Immature natural killer cell (primary cell): ENCODE measurements around the gene DCLK1. TPM values are rescaled to one million over a fixed set of nuclear protein-coding genes. Genes with fewer than 3 reads are reported as not detected.

Experiments used
- DNase-seq, 3 donors: peaks; one replicate each; pipeline ENCODE4 v3.0.0; 2022; ENCODE audit warnings: mixed read lengths in 1 of 3
- H3K27ac Mint-ChIP-seq, 6 donors: one replicate each; pipeline ENCODE4 v1.8.0; 2020; ENCODE audit warnings: mixed read lengths in 6 of 6, mild to moderate bottlenecking in 5 of 6, inconsistent platforms in 4 of 6, moderate library complexity in 3 of 6
- H3K27me3 Mint-ChIP-seq, 3 donors: one replicate each; pipeline ENCODE4 v1.8.0; 2020 to 2021; ENCODE audit warnings: low read depth in 3 of 3, mild to moderate bottlenecking in 3 of 3, mixed read lengths in 3 of 3, moderate library complexity in 3 of 3, inconsistent platforms in 1 of 3
- H3K36me3 Mint-ChIP-seq, 3 donors: one replicate each; pipeline ENCODE4 v1.8.0; 2020; ENCODE audit warnings: mixed read lengths in 3 of 3, inconsistent platforms in 2 of 3, mild to moderate bottlenecking in 2 of 3
- H3K4me1 Mint-ChIP-seq, 2 donors: one replicate each; pipeline ENCODE4 v1.8.0; 2020; ENCODE audit warnings: inconsistent platforms in 2 of 2, mild to moderate bottlenecking in 2 of 2, mixed read lengths in 2 of 2, moderate library complexity in 1 of 2
- H3K4me3 Mint-ChIP-seq, 5 donors: one replicate each; pipeline ENCODE4 v1.8.0; 2020; ENCODE audit warnings: mild to moderate bottlenecking in 5 of 5, mixed read lengths in 5 of 5, inconsistent platforms in 3 of 5, moderate library complexity in 3 of 5
- H3K9me3 Mint-ChIP-seq, 6 donors: one replicate each; pipeline ENCODE4 v1.8.0; 2020; ENCODE audit warnings: mild to moderate bottlenecking in 6 of 6, mixed read lengths in 6 of 6, inconsistent platforms in 4 of 6, moderate library complexity in 3 of 6
- polyA plus RNA-seq, 3 donors: library from polyadenylated mRNA; unstranded; fragments of 300-500 nt; fragmentation: Illumina TruSeq; gene quantifications; one replicate each; pipeline ENCODE4 v1.2.3, GENCODE V29; 2021

The DCLK1 gene
- polyA plus RNA-seq, 3 donors from 2014 or later: not detected

DNA sequence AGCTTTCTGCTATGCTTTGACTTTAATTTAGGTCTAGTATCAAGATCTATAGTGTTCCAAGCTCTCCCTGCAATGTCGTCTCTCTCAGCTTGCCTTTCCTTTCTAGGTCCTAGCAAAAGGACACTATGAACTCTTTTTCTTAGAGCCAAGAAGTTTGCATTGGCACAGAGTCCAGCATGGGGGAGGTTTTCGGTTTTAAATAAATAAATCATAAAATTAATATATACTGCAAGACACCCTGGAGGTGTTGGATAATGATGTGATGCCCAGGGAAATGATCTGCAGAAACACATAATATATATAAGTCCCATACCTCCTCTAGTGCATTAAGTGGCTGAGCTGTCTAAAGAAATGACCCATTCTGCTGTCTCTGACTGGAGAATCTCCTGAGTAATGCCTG lies 338.3 kb downstream of the DCLK1 start:
- DNase-seq: no peak
- Mint-ChIP-seq H3K4me1 (no peaks in the 10 kb centered on the region), H3K27ac (no peak overlapping the region), H3K36me3 (no peaks in the 10 kb centered on the region), H3K9me3 (peaks cover 0 to 4% (median 0%) of the 10 kb centered on the region in 6 donors), H3K27me3 (no peaks in the 10 kb centered on the region), H3K4me3 (no peak overlapping the region)

DNA sequence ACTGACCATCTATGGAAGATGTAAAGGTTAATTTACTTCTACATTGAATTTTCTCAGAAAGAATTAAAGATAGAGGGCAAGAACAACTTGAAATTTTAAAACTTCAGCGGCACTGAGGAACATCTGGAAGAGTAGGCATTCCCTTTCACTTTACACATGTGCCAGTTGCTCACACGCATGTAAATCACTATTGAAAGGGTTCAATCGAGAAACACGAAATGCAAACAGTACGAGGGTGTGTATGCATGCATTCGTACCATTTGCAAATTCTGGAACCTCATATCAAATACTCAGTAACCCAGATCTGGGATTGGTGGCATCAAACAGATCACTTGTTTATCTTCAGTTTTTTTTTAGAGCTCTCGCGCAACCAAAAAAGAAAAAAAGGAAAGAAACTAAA lies 339.2 kb downstream of the DCLK1 start:
- Mint-ChIP-seq H3K27me3 (no peaks in the 10 kb centered on the region), H3K9me3 (peaks cover 0 to 4% (median 0%) of the 10 kb centered on the region in 6 donors), H3K4me1 (no peaks in the 10 kb centered on the region), H3K36me3 (no peaks in the 10 kb centered on the region), H3K4me3 (no peak overlapping the region), H3K27ac (no peak overlapping the region)
- DNase-seq: no peak

DNA sequence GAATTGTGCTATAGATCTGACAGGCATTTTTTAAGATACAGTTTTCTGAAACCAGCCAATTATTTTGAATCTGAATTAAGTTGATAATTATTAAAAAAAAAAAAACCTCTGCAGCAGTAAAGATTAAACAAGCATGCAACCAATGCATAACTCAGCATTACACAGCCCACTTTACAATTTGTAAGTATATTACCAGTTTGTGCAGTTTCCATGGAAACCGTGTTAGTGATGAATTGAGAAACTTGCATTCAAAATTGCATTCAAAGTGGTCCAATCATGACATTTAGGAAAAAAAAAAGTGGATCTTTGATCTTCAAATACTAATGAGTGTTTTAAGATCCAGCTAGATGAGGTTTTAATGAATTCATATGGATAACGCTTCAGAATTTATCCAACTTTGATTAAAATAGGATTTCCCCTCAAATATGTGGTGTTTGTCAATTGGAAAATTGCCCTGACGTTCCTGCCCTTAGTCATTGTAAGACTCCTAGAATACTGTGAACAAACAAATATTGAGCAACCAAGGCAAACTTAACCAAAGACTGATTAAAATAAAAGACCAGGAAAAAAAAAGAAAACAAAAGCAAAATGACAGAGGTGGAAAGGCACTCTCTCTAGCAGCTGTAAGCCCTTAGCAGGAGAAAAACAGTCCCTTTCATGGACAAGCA lies 339.9 kb downstream of the DCLK1 start:
- no peak for DNase-seq
- no peaks in the 10 kb centered on the region for H3K36me3 Mint-ChIP-seq
- no peaks in the 10 kb centered on the region for H3K27me3 Mint-ChIP-seq
- H3K4me3 Mint-ChIP-seq: no peak overlapping the region
- no peaks in the 10 kb centered on the region for H3K4me1 Mint-ChIP-seq
- H3K9me3 Mint-ChIP-seq: peaks cover 0 to 4% (median 0%) of the 10 kb centered on the region in 6 donors
- no peak overlapping the region for H3K27ac Mint-ChIP-seq

DNA sequence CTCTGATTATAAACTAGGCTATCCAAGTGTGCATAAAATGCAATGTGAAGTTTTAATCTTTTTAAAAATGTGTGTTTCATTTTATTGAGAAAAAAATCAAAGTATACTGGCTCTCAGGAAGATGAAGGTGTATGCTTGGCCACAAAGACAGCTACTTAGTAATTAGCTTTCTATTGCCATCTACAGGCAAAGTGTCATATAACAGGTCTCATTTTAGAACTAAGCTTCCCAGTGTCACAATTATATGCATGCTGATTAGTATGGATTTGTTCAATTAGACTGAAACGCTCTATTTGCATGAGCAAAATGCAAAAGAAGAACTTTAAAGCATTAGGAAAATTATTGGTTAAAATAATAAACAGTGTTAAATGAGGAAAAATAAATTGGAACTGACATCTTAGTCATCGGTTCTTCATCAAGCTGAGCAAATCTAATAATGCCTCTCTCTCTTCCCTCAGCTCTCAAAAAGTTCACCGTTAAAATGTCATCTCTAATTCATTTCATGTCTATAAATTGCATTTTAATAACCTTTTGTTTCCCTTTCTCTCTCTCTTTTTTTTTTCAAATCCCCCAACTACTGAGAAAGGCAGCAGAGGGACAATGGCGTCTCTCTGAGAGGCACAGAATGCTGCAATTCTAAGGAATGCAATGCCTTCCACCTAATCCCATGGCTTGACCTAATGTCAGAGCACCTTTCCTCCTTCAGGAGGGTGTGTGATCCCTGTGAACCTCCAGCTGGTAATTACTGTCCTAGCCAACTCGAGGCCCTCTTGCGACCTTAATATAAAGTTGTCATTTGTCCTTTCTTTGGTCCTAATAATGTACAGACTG lies 341.6 kb downstream of the DCLK1 start:
- no peak overlapping the region for H3K27ac Mint-ChIP-seq
- H3K36me3 Mint-ChIP-seq: no peaks in the 10 kb centered on the region
- no peak overlapping the region for H3K4me3 Mint-ChIP-seq
- no peak for DNase-seq
- H3K27me3 Mint-ChIP-seq: peaks cover 0 to 2% (median 0%) of the 10 kb centered on the region in 3 donors
- H3K4me1 Mint-ChIP-seq: no peaks in the 10 kb centered on the region
- H3K9me3 Mint-ChIP-seq: peaks cover 0 to 3% (median 0%) of the 10 kb centered on the region in 6 donors

DNA sequence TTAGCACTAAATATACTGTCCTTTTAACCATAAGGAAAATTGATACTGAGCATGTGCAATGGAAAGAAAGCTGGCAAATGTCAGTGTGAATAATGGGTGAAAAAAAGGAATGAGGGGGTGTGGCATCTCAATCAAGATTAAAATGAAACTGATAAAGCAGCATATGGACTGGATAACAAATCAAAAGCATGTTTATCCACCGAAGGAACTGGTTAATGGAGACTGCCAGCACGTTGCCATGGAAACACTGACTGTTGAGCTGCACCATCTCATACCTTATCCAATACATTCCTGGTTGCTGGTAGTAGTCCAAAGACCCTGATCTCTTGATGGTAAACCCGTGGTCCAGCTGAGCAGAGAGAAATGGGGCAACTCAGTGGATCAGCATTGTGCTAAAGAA lies 343.2 kb downstream of the DCLK1 start:
- Mint-ChIP-seq H3K36me3 (no peaks in the 10 kb centered on the region), H3K4me1 (no peaks in the 10 kb centered on the region), H3K27ac (no peak overlapping the region), H3K9me3 (peaks cover 0 to 3% (median 0%) of the 10 kb centered on the region in 6 donors), H3K27me3 (peaks cover 0 to 2% (median 0%) of the 10 kb centered on the region in 3 donors), H3K4me3 (no peak overlapping the region)
- DNase-seq: no peak

DNA sequence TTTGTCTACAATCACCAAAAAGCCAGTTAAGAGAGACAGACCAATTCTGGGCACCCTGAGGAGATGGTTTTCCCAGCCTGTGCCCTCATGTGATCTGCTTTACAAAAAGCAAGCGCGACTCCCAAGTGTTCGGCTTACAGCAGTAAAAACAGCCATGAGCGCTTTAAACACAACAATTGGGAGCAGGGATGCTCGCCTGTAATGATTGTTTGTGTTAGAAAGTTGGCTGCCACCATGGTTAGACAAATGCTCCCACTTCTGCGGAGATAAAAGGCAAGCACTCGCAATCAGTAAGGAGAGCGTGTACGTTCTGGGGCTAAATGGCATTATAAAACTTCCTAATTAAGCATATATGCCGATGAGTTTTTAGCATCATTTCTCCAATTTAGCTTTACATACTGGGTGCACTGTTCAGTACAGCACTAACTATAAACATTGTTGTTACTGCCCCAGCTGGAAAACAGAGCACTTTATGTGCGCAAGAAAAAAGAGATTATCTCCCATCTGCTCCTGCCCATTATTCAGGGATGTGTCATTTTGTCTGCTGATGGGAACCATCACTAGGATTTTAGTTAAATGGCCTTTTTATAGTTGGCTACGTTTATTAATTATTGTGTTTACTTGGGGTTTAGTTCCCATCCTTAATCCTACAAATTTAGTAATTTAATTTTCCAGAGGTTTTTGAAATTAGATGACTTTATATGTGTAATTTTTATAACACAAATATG lies 345.4 kb downstream of the DCLK1 start:
- Mint-ChIP-seq H3K27me3 (peaks cover 0 to 2% (median 0%) of the 10 kb centered on the region in 3 donors), H3K36me3 (no peaks in the 10 kb centered on the region), H3K9me3 (peaks cover 0 to 2% (median 0%) of the 10 kb centered on the region in 6 donors), H3K27ac (no peak overlapping the region), H3K4me3 (no peak overlapping the region), H3K4me1 (no peaks in the 10 kb centered on the region)
- DNase-seq: no peak

DNA sequence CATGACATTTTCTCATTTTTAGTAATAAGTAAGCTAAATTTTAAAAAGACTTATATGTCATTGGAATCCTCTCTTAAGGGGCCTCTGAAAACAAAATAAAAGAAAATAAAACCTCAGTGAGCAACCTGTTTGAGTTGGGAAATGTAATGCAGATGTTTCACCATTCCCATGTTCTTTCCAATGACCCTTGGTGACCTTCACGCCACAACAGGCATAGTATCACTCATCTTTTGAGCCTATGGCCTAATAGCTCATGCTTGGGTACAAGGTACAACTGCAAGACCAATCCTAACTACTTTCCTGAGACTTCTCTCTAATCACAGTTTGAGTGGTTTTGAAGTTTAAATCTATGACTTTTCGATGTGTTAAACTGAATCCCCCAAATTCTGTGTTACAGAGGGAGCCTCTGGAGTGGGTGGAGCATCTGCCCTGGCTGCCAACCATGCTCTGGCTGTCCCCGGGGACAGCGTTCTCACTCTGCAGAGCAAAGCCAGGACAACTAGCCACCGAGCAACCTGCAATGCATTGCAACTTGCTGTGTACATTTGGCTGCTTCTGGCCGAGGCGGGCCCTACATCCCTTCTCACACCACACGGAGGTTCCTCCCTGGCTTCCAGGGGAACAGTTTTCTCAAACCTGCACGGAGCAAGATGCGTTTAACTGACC lies 346.8 kb downstream of the DCLK1 start:
- no peak for DNase-seq
- H3K4me1 Mint-ChIP-seq: no peaks in the 10 kb centered on the region
- H3K9me3 Mint-ChIP-seq: peaks cover 0 to 2% (median 0%) of the 10 kb centered on the region in 6 donors
- no peak overlapping the region for H3K4me3 Mint-ChIP-seq
- no peaks in the 10 kb centered on the region for H3K36me3 Mint-ChIP-seq
- H3K27ac Mint-ChIP-seq: no peak overlapping the region
- peaks cover 0 to 2% (median 0%) of the 10 kb centered on the region in 3 donors for H3K27me3 Mint-ChIP-seq

DNA sequence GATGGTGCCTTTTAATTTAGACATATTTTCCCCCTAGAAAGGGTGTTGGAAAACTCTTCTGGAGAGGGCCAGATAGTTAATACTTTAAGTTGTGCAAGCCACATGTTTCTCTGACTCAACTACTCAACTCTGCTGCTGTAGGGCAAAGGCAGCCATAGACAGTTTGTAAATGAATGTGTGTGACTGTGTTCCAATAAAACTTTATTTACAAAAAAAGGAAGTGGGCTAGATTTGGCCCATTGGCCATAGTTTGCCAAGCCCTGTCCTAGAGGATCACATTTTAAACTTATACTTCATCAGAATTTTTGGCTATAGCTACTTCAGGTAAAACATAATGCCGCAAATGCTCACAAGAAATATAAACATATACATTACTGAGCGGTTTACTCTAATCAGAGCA lies 348.4 kb downstream of the DCLK1 start:
- Mint-ChIP-seq H3K27me3 (peaks cover 0 to 3% (median 0%) of the 10 kb centered on the region in 3 donors), H3K9me3 (peaks cover 0 to 2% (median 0%) of the 10 kb centered on the region in 6 donors), H3K4me3 (no peak overlapping the region), H3K36me3 (no peaks in the 10 kb centered on the region), H3K4me1 (no peaks in the 10 kb centered on the region), H3K27ac (no peak overlapping the region)
- no peak for DNase-seq

DNA sequence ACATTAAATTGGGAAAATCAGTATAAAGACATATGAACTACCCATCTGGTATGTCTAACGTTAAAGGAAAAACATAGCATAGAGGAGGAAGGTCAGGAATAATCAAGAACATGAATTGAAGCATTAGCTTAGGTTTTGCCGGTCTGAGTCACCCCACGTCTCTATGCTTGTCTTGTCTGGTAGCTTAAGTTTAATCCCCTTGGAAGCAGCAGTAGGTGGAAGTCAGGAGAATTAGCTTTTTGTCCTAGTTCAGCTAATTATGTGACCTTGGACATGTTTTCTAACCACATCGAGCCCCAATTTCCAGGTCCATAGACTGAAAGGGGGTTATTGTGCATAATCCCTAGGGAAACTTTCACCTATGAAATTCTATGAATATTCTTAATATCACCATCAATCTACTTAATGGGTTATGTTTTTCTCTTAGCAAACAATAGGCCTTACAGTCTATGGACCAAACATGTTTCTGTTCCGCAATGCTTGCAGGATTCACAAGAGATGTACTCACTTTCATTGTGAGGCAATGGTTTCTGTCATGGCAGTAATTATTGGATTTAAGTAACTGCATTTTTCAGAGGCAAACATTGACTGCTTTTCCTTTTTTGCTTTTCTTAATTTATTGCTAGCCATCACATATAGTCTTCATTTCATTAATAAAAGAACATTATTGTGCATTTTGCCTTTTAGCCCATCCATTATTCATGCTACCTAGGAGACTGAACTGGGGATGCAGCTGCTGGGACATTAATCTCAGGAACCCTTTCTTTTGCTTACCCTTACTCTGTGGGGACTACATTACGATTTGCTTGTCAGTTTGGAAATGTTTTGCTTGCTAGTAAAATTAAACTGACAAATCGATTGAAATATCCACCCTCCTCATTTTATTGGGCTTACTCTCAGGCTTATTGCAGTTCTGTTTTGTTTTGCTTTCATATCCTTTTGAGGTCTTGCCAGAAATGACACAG lies 349.9 kb downstream of the DCLK1 start:
- no peak for DNase-seq
- peaks cover 0 to 5% (median 2%) of the 10 kb centered on the region in 6 donors for H3K9me3 Mint-ChIP-seq
- H3K4me1 Mint-ChIP-seq: no peaks in the 10 kb centered on the region
- H3K27ac Mint-ChIP-seq: no peak overlapping the region
- H3K4me3 Mint-ChIP-seq: no peak overlapping the region
- no peaks in the 10 kb centered on the region for H3K36me3 Mint-ChIP-seq
- peaks cover 0 to 5% (median 0%) of the 10 kb centered on the region in 3 donors for H3K27me3 Mint-ChIP-seq

DNA sequence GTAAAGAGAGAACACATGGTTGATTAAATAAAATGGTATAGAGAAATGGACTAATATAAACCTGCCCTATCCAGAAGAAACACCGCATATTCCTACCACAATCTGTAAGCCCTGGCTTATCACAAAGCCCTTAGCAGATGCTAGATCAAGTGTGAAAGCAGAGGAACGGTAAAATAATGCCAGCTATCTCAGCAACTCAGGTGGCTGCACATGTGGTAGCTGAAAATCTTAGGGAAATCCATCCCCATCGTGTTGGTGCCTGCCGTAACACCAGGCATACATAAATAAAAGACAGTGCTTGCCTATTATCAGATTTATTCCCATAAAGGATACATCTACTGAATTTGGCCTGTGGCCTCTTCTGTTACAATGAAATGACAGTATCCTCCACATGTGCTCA lies 350.6 kb downstream of the DCLK1 start:
- Mint-ChIP-seq H3K9me3 (peaks cover 0 to 5% (median 2%) of the 10 kb centered on the region in 6 donors), H3K27ac (no peak overlapping the region), H3K4me1 (no peaks in the 10 kb centered on the region), H3K4me3 (no peak overlapping the region), H3K27me3 (peaks cover 0 to 6% (median 0%) of the 10 kb centered on the region in 3 donors), H3K36me3 (no peaks in the 10 kb centered on the region)
- DNase-seq: no peak

DNA sequence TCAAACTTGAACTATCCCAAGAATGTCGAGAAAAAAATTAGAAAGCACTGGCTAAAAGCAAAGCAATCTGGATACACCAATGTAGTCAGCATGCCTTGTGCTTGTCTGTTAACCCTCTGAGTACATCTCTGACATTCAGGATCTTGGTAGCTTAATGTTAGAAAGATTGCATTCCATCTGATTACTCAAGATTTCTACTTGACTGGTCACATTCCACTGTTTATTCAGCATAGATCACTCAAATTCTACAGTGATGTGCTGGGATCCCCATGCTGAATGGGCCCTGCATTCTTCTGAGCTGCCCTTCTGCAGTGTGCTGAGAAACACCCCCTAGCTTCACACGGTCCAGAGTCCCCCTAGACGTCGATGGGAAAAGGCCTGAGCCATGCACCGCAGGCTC lies 359.3 kb downstream of the DCLK1 start:
- no peaks in the 10 kb centered on the region for H3K36me3 Mint-ChIP-seq
- H3K27ac Mint-ChIP-seq: no peak overlapping the region
- H3K4me3 Mint-ChIP-seq: no peak overlapping the region
- no peaks in the 10 kb centered on the region for H3K4me1 Mint-ChIP-seq
- peaks cover 0 to 3% (median 0%) of the 10 kb centered on the region in 6 donors for H3K9me3 Mint-ChIP-seq
- no peak for DNase-seq
- H3K27me3 Mint-ChIP-seq: peaks cover 0 to 3% (median 2%) of the 10 kb centered on the region in 3 donors

DNA sequence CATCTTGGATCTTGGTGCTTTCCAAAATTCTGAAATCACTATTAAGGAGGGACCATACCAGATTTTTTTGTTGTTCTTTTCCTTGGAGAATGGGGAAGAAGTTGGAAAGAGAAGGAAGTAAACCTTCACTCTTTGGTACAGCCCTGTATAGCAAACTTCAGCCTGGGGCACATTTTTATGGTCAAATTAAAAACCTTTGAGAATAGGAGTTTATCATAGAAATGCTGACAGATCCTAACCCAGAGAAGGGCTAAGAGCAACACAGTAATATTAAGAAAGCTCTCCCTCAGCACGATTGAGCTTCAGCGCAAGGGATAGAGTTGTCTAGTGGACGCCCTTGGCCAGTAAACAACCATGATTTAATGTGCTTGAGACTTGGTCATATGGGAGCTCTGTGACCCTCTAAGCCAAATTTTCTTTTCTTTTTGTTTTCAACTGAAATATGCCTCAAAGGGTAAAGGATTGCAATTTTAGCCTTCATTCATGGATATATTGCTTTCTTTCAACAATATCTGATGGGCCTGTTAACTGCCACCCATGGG lies 360.4 kb downstream of the DCLK1 start:
- Mint-ChIP-seq H3K9me3 (peaks cover 0 to under 1% (median 0%) of the 10 kb centered on the region in 6 donors), H3K27ac (no peak overlapping the region), H3K4me1 (no peaks in the 10 kb centered on the region), H3K36me3 (no peaks in the 10 kb centered on the region), H3K4me3 (no peak overlapping the region), H3K27me3 (peaks cover 0 to 2% (median 0%) of the 10 kb centered on the region in 3 donors)
- no peak for DNase-seq
